HEK293T (cell line): Measurements from ENCODE around the gene IL2.
A peak's percentile ranks its signal among the peaks of the same experiment; 100 is the strongest.

Source experiments
- CTCF ChIA-PET: fragments of 350-600 bp; formaldehyde crosslinking; extraction: SDS; loops from one replicate; lab custom pipeline; 2021; ENCODE audit warnings: antibody characterized with exemption, inconsistent platforms; lab: Yijun Ruan, JAX
- POLR2A ChIA-PET: fragments of 350-600 bp; formaldehyde crosslinking; extraction: SDS; loops from one replicate; lab custom pipeline; 2020; ENCODE audit warnings: antibody characterized with exemption, inconsistent platforms; lab: Yijun Ruan, JAX
- DNase-seq: peaks from one replicate; pipeline ENCODE4 v3.0.0; 2012; ENCODE audit warnings: mixed read lengths; ENCODE audit errors: extremely low spot score
- ARNT ChIP-seq: fragments of 450-650 bp; IDR thresholded peaks from 2 replicates; pipeline ENCODE4 v1.6.1; 2017; ENCODE audit warnings: mild to moderate bottlenecking
- BHLHE40 ChIP-seq: fragments of 450-650 bp; IDR thresholded peaks from 2 replicates; pipeline ENCODE4 v1.6.1; 2016; ENCODE audit warnings: mild to moderate bottlenecking, moderate library complexity, borderline replicate concordance
- CTBP1 ChIP-seq: fragments of 450-650 bp; IDR thresholded peaks from 2 replicates; pipeline ENCODE4 v1.6.1; 2016; ENCODE audit warnings: borderline replicate concordance
- ELF4 ChIP-seq: fragments of 450-650 bp; IDR thresholded peaks from 2 replicates; pipeline ENCODE4 v1.6.1; 2017; ENCODE audit warnings: antibody characterized with exemption
- FOXA1 ChIP-seq: fragments of 450-650 bp; IDR thresholded peaks from 2 replicates; pipeline ENCODE4 v1.6.1; 2016; ENCODE audit warnings: mild to moderate bottlenecking
- FOXK2 ChIP-seq: fragments of 450-650 bp; IDR thresholded peaks from 2 replicates; pipeline ENCODE4 v1.6.1; 2016; ENCODE audit warnings: mild to moderate bottlenecking
- FOXM1 ChIP-seq: fragments of 450-650 bp; IDR thresholded peaks from 2 replicates; pipeline ENCODE4 v1.6.1; 2017; ENCODE audit warnings: mild to moderate bottlenecking, borderline replicate concordance
- HDGF ChIP-seq: fragments of 450-650 bp; IDR thresholded peaks from 2 replicates; pipeline ENCODE4 v1.6.1; 2017; ENCODE audit warnings: antibody characterized with exemption, borderline replicate concordance
- L3MBTL2 ChIP-seq: fragments of 450-650 bp; conservative IDR thresholded peaks from 2 replicates; pipeline ENCODE4 v1.6.1; 2016; ENCODE audit warnings: mild to moderate bottlenecking
- LEF1 ChIP-seq: fragments of 450-650 bp; IDR thresholded peaks from 2 replicates; pipeline ENCODE4 v1.6.1; 2017; ENCODE audit warnings: mild to moderate bottlenecking, borderline replicate concordance
- NFRKB ChIP-seq: fragments of 450-650 bp; IDR thresholded peaks from 2 replicates; pipeline ENCODE4 v1.6.1; 2016; ENCODE audit warnings: mild to moderate bottlenecking, moderate library complexity
- SP1 ChIP-seq: fragments of 450-650 bp; IDR thresholded peaks from 2 replicates; pipeline ENCODE4 v1.6.1; 2017
- SUZ12 ChIP-seq: fragments of 450-650 bp; IDR thresholded peaks from 2 replicates; pipeline ENCODE4 v1.6.1; 2016; ENCODE audit warnings: mild to moderate bottlenecking
- TARDBP ChIP-seq: fragments of 450-650 bp; IDR thresholded peaks from 2 replicates; pipeline ENCODE4 v1.6.1; 2016
- ZNF384 ChIP-seq: fragments of 450-650 bp; IDR thresholded peaks from 2 replicates; pipeline ENCODE4 v1.6.1; 2016
- TF ChIP-seq, protein P1 (sequence below): fragments of 450-650 bp; IDR thresholded peaks from 2 replicates; pipeline ENCODE4 v1.6.1; 2016

The IL2 gene

DNA sequence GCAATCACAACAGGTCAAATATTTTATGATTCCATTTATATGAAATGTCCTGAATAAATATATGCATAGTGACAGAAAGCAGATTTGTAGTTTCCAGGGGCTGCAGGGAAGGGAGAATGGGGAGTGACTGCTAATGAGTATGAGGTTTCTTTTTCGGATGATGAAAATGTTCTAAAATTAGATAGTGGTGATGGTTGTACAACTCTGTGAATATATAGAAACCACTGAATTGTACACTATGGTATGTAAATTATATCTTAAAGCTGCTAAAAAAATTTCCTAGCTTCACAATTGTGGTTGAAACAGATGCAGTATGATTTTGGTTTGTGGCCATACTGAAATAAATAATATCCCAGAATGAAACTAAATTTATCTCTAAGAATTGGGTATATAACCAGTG, 12.9 kb upstream of the IL2 start:
- TF ChIP-seq FOXM1 (no peak), BHLHE40 (no peak), FOXA1 (no peak)
- POLR2A ChIA-PET, result no interaction called here

DNA sequence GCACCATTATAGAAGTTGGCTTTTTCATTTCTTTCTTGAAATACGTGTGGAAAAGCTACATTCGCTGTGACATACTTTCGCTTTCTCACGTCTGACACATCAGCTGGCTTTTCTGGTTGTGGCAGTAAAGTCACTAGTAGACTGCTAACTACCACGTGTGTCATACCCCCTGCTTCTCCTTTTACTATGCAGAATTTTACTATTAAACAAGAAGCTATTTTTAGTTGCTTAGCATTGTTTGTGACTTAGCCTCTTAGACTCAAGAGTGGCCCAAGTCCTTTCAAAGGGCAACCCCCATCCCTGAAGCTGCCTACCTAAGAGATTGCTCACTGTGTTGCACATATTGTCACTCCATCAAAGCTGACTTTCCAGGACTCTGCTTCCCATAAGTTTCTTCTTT, 2.1 kb upstream of the IL2 start:
- CTCF ChIA-PET, result no interaction called here
- no peak for DNase-seq

More for the DNA sequence above, 12.9 kb upstream of the IL2 start:
- CTCF ChIA-PET, result interaction anchor here (0.6 kb wide), 1 partner anchor 24 kb away, joined by 3 read pairs; no protein-coding TSS in a partner anchor
- DNase-seq, result no peak

GRCh38 chr4:122453384-122453995, 3.0 kb downstream of the IL2 start:
- DNase-seq, result no peak
- TF ChIP-seq SP1 (no peak), HDGF (no peak), L3MBTL2 (no peak), NFRKB (no peak), CTBP1 (no peak), ZNF384 (no peak), LEF1 (no peak), BHLHE40 (no peak), SUZ12 (no peak), FOXA1 (no peak), FOXK2 (no peak), TARDBP (no peak), FOXM1 (no peak), ELF4 (no peak), ARNT (no peak)
- TF ChIP-seq, protein P1, sequence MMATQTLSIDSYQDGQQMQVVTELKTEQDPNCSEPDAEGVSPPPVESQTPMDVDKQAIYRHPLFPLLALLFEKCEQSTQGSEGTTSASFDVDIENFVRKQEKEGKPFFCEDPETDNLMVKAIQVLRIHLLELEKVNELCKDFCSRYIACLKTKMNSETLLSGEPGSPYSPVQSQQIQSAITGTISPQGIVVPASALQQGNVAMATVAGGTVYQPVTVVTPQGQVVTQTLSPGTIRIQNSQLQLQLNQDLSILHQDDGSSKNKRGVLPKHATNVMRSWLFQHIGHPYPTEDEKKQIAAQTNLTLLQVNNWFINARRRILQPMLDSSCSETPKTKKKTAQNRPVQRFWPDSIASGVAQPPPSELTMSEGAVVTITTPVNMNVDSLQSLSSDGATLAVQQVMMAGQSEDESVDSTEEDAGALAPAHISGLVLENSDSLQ, result no peak
- CTCF ChIA-PET, result no interaction called here
- POLR2A ChIA-PET, result no interaction called here

More for the DNA sequence above, 2.1 kb upstream of the IL2 start:
- TF ChIP-seq HDGF, result no peak
- TF ChIP-seq BHLHE40, result no peak
- TF ChIP-seq ELF4, result no peak
- no peak for TF ChIP-seq SUZ12
- no peak for TF ChIP-seq SP1
- no peak for TF ChIP-seq FOXK2
- TF ChIP-seq ZNF384, result no peak
- TF ChIP-seq ARNT, result no peak
- TF ChIP-seq L3MBTL2, result no peak
- TF ChIP-seq CTBP1, result no peak
- TF ChIP-seq FOXA1, result no peak
- POLR2A ChIA-PET, result no interaction called here

- DNase-seq, result peak; percentile 35
- POLR2A ChIA-PET, result no interaction called here
- TF ChIP-seq BHLHE40, result no peak
- TF ChIP-seq ELF4, result no peak
- TF ChIP-seq SUZ12, result no peak
- no peak for TF ChIP-seq FOXA1
- TF ChIP-seq HDGF, result no peak
- no peak for TF ChIP-seq FOXM1
- no peak for TF ChIP-seq L3MBTL2
- no peak for TF ChIP-seq ARNT
- no peak for TF ChIP-seq NFRKB
- TF ChIP-seq CTBP1, result no peak
- no peak for TF ChIP-seq SP1
- TF ChIP-seq LEF1, result no peak
- no peak for TF ChIP-seq FOXK2
- CTCF ChIA-PET, result no interaction called here
Observed at GRCh38 chr4:122450847-122451246, 5.7 kb downstream of the IL2 start.

DNA sequence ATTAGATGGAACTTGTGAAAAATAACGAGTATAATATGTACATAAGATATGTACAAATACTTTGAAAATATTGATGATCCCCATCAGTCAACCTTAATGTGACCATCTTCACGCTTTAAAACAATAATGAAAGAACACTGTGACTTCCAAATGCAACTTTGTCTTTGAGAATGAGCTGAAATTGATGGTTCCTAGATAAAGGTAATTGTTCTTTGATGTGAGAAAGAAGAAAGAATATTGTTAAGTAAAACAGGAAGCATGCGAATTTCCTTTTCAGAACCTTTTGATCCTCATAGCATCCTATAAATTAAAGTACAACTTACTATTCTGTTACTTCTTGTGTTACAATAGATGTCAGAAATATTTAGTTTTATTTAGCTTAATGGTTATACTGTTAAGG, 22.2 kb downstream of the IL2 start:
- DNase-seq, result no peak
- CTCF ChIA-PET, result no interaction called here
- POLR2A ChIA-PET, result no interaction called here
- TF ChIP-seq FOXM1 (no peak), CTBP1 (no peak), L3MBTL2 (no peak), FOXA1 (no peak), TARDBP (no peak), HDGF (no peak), SUZ12 (no peak), LEF1 (no peak), NFRKB (no peak), ARNT (no peak), ELF4 (no peak), ZNF384 (no peak), SP1 (no peak), FOXK2 (no peak), BHLHE40 (no peak)
- TF ChIP-seq, protein P1, result no peak

DNA sequence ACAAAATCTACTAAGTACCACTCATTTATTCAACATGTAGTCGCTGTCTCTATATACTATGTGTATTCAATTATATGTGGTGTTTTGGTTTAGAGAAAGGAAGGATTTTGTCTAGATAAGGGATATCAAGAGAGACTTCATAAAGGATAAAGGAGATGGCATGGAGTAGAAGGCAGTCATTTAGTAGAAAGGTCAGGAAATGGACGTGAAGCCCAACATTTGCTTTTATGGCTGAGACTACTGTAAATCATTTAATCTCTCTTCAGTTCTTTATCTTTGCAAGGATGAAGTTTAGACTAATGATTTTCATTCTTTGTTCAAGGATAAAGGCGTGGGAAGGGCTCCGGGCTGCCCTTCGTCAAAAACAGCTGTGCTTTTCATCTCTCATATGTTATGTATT, 25.2 kb downstream of the IL2 start:
- CTCF ChIA-PET, result no interaction called here
- TF ChIP-seq ZNF384, result no peak
- TF ChIP-seq FOXM1, result no peak
- no peak for TF ChIP-seq LEF1
- TF ChIP-seq NFRKB, result no peak
- TF ChIP-seq L3MBTL2, result no peak
- no peak for TF ChIP-seq FOXK2
- TF ChIP-seq, protein P1, result no peak
- no peak for TF ChIP-seq FOXA1
- no peak for TF ChIP-seq ELF4
- TF ChIP-seq SUZ12, result no peak
- no peak for TF ChIP-seq BHLHE40
- no peak for TF ChIP-seq SP1
- TF ChIP-seq HDGF, result no peak
- no peak for TF ChIP-seq CTBP1
- no peak for TF ChIP-seq TARDBP
- POLR2A ChIA-PET, result no interaction called here
- no peak for DNase-seq

DNA sequence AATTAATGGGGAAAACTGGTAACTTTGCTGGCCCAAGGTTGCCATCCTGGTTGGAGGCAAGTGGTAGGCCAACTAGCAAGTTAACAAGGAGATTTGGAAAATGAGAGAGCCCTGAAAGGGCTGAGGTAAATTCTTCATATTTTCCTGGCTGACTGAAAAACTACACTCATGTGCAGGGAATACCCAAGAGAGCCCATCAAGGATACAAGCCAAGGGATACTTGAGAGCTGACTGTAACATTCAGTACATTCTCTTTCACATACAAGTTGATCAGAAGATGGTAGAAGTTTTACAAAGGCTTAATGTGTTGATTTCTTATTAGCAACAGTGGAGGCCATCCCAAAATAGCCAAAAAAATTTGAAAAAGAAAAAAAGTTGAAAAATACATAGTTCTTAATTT, 33.3 kb downstream of the IL2 start:
- no peak for TF ChIP-seq HDGF
- TF ChIP-seq BHLHE40, result no peak
- TF ChIP-seq SUZ12, result no peak
- TF ChIP-seq ARNT, result no peak
- TF ChIP-seq ELF4, result no peak
- TF ChIP-seq FOXM1, result no peak
- TF ChIP-seq TARDBP, result no peak
- no peak for TF ChIP-seq SP1
- no peak for TF ChIP-seq L3MBTL2
- TF ChIP-seq, protein P1, result no peak
- TF ChIP-seq FOXK2, result no peak
- no peak for TF ChIP-seq FOXA1
- no peak for TF ChIP-seq ZNF384
- no peak for TF ChIP-seq CTBP1
- TF ChIP-seq LEF1, result no peak
- no peak for TF ChIP-seq NFRKB
- CTCF ChIA-PET, result no interaction called here
- POLR2A ChIA-PET, result no interaction called here
- no peak for DNase-seq
